Fibroblast of mammary gland (primary cell): Measurements from ENCODE around the gene S100P.

Experiments
- DNase-seq: peaks from one replicate; pipeline ENCODE4 v3.0.0-alpha.2; 2010; ENCODE audit warnings: low read depth
- H3K4me3 ChIP-seq: 2 replicates; pipeline ENCODE4 v1.5.1; 2011; ENCODE audit warnings: low read depth, mild to moderate bottlenecking, low read length, moderate library complexity; ENCODE audit not compliant: control insufficient read depth
- TF ChIP-seq, protein P1 (sequence below): conservative IDR thresholded peaks from 2 replicates; pipeline ENCODE4 v1.5.1; 2011; ENCODE audit warnings: low read depth, low read length, inconsistent platforms; ENCODE audit not compliant: control insufficient read depth, insufficient read depth

The S100P gene

GRCh38 chr4:6716958-6717655 lies 23.4 kb downstream of the S100P start:
- peak overlapping the region; percentile 72 for H3K4me3 ChIP-seq
- DNase-seq: peak; percentile 33
- TF ChIP-seq, protein P1, sequence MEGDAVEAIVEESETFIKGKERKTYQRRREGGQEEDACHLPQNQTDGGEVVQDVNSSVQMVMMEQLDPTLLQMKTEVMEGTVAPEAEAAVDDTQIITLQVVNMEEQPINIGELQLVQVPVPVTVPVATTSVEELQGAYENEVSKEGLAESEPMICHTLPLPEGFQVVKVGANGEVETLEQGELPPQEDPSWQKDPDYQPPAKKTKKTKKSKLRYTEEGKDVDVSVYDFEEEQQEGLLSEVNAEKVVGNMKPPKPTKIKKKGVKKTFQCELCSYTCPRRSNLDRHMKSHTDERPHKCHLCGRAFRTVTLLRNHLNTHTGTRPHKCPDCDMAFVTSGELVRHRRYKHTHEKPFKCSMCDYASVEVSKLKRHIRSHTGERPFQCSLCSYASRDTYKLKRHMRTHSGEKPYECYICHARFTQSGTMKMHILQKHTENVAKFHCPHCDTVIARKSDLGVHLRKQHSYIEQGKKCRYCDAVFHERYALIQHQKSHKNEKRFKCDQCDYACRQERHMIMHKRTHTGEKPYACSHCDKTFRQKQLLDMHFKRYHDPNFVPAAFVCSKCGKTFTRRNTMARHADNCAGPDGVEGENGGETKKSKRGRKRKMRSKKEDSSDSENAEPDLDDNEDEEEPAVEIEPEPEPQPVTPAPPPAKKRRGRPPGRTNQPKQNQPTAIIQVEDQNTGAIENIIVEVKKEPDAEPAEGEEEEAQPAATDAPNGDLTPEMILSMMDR: no peak

DNA sequence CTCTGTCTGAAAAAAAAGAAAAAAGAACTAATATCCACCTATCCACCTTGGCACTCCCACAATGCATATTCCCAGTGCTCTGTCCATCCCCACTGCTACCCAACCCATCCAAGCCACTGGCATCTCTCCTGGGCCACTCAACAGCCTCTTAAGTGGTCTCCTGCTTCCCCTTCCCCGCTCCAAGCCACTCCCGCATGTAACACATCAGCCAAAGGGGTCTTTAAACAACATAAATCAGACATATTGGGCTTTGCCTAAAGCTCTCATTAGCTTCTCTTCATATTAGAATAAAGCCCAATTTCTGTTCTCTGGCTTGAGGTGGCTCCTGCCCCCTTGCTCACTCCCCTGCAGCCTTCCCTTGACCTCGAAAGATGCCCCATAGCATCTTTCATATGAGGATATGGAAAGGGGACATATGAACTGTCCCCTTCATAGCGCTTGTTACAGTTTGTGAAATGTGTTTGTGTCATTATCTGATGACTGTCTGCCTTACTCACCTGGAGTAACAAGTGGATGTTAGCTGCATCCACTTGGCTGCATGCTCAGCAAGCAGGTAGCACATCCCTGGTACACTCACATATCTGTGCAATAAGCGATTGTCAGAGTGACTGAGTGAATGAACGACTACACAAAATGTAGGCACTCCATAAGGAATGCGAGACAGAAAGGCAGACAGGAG lies 25.4 kb downstream of the S100P start:
- DNase-seq: no peak
- no peak overlapping the region for H3K4me3 ChIP-seq
- TF ChIP-seq, protein P1: no peak

- DNase-seq: no peak
- H3K4me3 ChIP-seq: no peak overlapping the region
- TF ChIP-seq, protein P1: no peak
Observed at GRCh38 chr4:6719611-6720179, 26.0 kb downstream of the S100P start.

- TF ChIP-seq, protein P1: peak; percentile 90
- DNase-seq: peak; percentile 66
- H3K4me3 ChIP-seq: no peak overlapping the region
Observed at GRCh38 chr4:6720202-6720699, 26.6 kb downstream of the S100P start.

GRCh38 chr4:6721121-6721520 lies 27.4 kb downstream of the S100P start:
- no peak overlapping the region for H3K4me3 ChIP-seq
- no peak for DNase-seq
- TF ChIP-seq, protein P1: no peak

GRCh38 chr4:6722891-6723290 lies 29.2 kb downstream of the S100P start:
- TF ChIP-seq, protein P1: no peak
- no peak for DNase-seq
- no peak overlapping the region for H3K4me3 ChIP-seq
